RKO (cell line): ENCODE results near the gene NPB.

ENCODE experiments used
- DNase-seq: peaks from one replicate; pipeline ENCODE4 v3.0.0-alpha.2; 2016; ENCODE audit warnings: low spot score

The NPB gene

DNA sequence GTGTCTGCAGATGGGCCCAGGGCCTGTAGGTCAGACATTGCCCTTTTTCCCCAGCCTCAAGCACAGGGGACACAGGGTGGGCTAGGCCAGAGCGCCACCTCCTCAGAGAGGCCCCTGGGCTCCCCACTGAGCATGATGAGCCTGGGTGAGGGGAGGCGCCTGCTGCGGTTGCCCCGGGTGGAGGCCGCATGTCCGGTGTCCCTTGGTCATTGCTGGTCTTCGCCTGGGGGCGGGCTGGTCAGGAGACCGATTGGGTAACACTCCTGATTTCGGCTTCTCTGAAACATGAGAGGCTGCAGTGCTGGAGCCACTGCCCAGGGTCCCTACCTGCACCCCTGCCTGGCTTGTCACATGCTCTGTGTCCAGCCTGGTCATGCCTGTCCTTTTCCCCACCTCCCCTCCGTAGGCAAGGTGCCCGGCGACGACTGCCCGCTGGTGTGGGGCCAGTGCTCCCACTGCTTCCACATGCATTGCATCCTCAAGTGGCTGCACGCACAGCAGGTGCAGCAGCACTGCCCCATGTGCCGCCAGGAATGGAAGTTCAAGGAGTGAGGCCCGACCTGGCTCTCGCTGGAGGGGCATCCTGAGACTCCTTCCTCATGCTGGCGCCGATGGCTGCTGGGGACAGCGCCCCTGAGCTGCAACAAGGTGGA lies 2.4 kb upstream of the NPB start:
- no peak for DNase-seq

DNA sequence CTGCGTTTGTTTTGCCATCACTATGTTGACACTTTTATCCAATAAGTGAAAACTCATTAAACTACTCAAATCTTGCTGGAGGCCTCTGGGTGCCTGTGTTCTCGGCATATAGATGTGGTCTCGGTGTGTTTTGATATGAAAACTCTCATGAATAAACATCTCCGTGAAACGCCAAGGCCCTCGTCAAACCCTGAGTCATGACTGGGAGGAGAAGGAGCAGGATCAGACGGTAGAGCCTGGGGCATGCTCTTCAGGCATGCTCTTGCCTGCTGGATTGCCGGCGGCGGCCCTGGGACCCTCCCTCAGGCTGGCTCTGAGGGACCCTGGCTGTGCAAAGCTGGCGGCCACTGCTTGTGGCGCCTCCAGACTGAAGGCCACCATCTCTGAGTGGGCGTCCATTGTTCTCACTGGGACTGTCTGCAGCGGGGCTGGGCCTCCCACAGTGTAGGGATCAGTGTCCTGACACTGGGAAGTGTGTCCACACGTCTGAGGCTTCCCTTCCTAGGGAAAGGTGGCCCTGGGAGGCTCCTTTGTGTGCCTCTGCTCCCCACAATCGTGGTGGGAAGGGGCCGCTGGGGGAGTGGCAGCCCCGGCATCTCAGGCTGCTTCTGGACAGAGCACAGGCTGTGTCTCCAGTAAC lies 1.7 kb upstream of the NPB start:
- DNase-seq, result no peak

- DNase-seq, result no peak
Measured at GRCh38 chr17:81901167-81902022, 643 bp upstream of the NPB start.

GRCh38 chr17:81902653-81903414 lies 796 bp downstream of the NPB start:
- DNase-seq, result no peak

GRCh38 chr17:81903415-81903831 lies 1.4 kb downstream of the NPB start:
- DNase-seq, result no peak

GRCh38 chr17:81903896-81904599 lies 2.0 kb downstream of the NPB start:
- no peak for DNase-seq

DNA sequence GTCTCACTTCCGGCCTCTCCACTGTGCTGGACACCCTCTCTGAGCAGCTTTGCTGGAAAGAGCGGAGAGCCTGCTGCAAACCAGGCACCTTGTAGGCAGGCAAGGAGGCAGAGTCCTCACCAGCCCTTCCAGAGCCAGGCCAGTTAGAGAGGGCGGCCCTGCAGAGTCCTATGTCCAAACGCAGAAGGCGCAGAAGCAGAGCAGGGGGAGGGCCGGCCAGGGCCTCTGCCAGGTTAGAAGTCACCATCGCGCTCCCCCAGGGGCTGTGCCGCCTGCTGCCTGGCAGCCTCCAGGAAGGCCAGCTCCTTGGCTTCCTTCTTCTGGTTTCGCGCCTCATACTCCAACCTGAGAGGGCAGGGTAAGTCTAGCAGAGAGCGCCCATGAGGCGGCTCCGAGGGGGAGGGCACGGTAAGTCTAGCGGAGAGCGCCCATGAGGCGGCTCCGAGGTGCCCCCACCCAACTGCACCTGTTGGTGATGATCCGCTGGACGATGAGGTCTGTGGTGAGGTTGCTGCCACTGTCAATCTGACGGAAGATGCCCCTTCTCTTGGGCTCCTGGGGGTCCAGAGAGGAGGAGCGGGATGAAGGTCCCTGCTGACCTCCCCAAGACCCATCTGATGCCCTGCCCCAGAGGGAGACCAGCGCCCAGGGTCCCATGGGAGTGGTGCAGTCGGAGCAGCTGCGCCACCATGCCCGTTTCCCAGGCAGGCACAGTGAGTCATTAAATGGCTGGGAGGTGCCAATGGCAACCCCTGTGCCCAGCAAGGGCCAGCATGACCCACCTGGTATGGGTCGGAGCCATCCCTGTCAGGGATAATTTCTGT lies 2.8 kb downstream of the NPB start:
- DNase-seq, result no peak

DNA sequence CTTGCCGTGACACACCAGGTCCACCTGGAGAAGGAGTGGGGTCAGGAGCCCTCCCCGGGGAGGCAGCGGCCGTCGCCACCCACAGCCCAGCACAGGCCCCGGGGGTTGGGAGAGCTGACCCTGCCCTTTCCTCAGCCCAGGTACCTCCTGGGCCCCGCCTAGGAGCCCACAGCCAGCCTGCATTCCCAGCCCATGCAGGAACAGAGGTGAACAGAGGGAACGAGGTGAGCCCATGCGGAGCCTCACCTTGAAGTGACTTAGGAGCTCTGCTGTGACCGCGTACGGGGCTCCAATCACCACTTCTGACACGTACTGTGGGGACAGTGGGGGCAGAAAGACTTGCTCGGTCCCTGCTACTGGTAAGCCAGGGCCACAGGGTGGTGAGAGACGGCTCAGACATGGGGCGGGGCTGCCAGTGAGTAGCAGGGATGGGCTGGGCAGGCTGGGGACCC lies 3.4 kb downstream of the NPB start:
- no peak for DNase-seq

- DNase-seq, result no peak
Measured at GRCh38 chr17:81905993-81906392, 4.0 kb downstream of the NPB start.

DNA sequence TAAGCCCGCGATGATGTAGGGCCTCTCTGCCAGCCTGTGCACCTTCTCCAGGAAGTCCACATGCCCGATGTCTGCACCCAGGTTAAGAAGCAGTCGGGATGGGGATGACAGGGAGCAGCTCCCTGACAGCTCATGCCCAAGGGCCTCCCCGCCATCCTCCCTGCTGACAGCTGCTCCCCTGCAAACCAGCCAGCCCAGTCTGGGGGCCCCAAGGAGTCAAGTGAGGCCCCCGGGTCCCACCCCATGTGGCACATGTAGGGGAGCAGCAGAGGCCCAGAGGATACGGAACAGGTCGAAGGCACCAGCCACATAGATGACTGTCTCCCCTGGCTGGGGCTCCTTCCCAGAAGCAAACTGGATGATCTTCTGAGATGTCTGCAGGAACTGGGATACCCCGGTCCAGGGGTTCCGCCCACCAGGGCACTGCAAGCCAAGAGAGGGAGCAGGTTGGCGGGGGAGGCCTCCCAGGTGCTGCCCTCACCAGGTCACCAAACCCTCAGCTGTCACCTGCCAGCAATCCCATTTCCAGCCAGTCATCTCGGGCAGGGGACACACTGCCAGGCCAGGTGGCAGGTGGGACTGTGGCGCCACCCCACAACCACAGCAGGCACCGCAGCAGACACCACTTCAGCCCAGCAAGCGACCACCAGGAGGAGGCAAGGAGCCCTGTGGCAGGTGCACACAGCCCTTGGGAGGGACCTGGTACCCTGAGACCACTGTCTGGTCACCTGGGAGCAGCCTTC lies 4.6 kb downstream of the NPB start:
- no peak for DNase-seq

GRCh38 chr17:81907219-81908145 lies 5.4 kb downstream of the NPB start:
- DNase-seq, result no peak

DNA sequence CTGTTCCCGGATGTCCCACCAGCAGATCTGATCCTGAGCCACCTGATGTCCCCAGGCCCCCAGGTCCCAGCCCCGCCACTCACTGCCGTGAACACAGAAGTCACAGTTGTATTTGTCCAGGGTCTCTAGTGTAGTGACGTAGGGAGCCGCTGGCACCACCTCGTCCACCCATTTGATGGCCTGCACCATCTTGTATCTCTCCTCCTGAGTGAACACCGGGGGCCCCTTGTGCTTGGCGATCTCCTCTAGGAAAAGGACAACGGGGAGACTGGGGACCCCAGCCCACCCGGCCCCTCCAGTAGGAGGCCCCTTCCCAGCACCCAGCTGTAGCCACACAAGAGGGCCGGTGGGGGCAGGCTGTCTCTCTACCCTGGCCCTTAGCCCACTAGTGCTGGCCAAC lies 6.8 kb downstream of the NPB start:
- no peak for DNase-seq

- no peak for DNase-seq
Measured at GRCh38 chr17:81909231-81909630, 7.2 kb downstream of the NPB start.

DNA sequence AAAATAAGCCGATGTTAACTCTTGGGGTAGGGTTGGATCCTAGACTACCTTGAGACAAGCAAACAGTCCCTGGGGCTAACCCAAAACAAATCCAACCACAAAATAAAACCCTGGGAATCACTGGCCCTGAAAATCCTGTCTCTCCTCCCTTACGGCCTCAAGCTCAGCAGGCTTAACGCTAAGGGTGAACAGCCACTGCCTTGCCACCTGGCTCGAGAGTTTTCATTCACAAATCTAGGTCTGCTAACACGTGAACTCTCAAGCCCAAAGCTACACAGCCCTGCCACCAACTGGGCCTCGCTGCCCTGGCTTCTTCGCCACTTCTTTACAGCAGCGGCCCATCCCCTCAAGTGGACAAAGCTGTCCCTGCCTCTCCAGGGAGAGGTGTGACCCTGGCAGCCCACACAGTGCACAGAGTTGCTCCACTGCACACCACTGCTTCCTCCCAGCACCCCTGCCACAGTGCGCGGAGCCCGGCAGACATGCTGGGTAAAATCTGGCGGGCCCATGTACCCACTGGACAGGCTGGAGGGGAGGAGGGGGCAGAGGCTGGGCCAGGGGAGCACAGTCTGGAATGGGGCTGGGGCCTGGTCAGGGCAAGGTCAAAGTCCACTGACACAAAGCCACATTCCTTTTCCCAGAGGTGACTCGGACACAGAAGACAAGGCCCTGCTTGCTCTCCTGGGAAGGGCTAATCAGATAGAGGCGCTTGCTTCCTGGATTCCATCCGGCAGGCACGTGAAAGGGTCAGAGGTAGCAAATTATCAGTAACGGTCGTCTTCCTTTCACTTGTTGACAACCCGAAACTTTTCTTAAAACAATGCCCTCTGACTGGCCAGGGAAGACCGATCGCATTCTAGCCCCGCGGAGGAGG lies 8.2 kb downstream of the NPB start:
- DNase-seq, result peak; percentile 63

GRCh38 chr17:81910840-81911276 lies 8.8 kb downstream of the NPB start:
- DNase-seq, result no peak

- DNase-seq, result peak; percentile 83
Measured at GRCh38 chr17:81911277-81911961, 9.4 kb downstream of the NPB start, which contains the start of gene PCYT2. TSS of gene PCYT2 (minus strand) at chr17:81911399. CDS start at chr17:81911355, 44 bp downstream.

- no peak for DNase-seq
Measured at GRCh38 chr17:81911969-81912368, 9.9 kb downstream of the NPB start.
